ENCODE results near the gene SH3BP5.

Gene SH3BP5

DNA sequence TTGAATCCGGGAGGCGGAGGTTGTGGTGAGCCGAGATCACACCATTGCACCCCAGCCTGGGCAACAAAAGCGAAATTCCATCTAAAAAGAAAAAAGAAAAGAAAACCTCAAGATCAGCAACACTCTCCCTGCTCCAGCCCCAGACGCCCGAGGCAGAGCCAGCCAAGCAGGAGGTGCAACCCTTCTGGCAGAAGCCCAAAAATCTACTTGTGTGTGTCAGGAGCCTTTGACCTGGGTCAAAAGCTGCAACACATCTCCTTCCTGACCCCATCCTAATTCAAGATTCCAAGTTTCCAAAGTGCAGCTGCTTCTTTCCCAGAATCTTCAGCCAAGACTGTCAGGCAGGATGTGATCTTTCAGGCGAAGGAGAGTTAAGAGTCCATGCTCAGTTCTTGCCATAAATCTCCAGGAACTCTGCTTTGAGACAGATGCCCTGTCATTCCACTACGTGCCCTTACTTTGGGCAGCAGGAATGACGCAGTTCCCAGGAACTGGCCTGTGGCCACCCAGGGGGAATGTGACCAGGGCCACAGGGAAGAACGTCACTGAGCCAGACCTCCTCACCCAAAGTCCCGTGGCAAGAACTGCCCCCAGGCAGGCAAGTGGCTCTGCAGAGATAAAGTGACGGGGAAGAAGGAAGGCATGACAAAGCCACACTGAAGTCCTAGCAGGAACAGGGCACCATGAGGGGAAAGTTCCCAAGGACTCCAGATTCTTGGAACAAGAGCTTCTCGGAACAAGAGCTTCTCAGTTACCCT lies 39.4 kb downstream of the SH3BP5 start:
- no peak overlapping the region for H3K4me3 ChIP-seq (ENCODE audit: low read depth, low read length)
- DNase-seq (ENCODE audit: low read depth): peak; percentile 62

DNA sequence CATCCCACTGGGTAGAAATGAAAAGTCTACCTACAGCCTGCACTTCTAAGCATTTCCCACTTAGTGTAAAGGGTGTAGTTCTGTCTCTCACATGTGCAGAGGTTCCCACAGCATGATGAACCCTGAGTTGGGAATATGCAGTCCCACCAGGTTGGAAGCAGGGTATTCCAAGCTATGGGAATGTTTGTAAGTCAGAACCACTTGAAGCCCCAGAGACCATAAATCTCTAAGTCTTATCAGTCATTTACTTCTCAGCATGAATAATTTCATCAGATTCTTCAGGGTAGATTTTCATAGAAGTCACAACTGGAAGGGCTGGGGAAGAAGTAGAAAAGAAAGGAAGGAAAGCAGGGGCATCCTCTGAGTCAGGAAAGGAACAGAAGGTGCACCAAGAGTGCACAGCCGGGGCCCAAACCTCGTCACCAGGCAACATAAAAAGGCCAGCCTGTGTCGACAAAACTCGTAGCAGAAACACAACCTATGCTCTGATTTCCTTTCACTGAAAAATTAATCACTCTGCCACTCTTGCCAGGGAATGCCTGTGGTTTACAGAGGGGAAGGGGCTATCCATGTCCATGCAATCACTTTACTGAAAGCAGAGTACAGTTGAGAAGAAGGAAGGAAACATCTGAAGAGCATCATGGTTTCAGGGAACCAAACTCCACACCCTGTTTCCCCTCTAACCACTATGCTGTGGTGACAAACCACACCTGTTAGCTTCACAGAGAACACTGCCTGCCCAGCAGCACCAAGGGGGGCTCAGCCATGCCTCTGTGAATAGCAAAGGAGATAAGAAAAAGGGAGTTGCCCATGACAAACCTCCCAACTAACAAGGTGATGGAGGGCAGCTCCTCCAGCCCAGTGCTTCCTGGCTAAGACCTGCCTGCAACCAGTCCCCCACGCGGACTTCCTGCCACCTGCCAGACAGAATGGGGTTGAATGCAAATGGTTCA lies 40.5 kb downstream of the SH3BP5 start:
- TF ChIP-seq, protein P1, sequence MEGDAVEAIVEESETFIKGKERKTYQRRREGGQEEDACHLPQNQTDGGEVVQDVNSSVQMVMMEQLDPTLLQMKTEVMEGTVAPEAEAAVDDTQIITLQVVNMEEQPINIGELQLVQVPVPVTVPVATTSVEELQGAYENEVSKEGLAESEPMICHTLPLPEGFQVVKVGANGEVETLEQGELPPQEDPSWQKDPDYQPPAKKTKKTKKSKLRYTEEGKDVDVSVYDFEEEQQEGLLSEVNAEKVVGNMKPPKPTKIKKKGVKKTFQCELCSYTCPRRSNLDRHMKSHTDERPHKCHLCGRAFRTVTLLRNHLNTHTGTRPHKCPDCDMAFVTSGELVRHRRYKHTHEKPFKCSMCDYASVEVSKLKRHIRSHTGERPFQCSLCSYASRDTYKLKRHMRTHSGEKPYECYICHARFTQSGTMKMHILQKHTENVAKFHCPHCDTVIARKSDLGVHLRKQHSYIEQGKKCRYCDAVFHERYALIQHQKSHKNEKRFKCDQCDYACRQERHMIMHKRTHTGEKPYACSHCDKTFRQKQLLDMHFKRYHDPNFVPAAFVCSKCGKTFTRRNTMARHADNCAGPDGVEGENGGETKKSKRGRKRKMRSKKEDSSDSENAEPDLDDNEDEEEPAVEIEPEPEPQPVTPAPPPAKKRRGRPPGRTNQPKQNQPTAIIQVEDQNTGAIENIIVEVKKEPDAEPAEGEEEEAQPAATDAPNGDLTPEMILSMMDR (conservative IDR thresholded peaks at IDR 0.05; ENCODE audit: low read depth, low read length): no peak
- H3K4me3 ChIP-seq (ENCODE audit: low read depth, low read length): no peak overlapping the region
- DNase-seq (ENCODE audit: low read depth): peak; percentile 64

More for the DNA sequence above, 39.4 kb downstream of the SH3BP5 start:
- TF ChIP-seq, protein P1 (conservative IDR thresholded peaks at IDR 0.05; ENCODE audit: low read depth, low read length): no peak

DNA sequence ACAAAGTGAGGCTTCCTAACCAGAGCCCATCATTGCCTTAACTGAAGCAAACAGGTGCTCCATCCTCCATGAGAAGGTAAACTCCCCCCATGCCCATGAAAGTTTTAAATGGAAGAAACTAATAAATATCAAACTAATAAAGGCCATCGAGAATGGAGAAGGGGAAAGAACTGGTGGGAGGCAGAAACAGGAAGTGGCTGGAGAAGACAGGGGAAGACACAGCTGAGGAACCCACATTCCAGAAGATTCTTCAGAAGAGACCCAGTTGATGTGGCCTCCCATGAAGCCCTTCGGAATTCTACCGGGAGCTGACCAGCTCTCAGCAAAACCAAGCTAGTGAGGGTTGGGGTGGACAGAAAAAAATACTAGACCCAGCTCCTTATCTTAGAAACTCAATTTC lies 41.6 kb downstream of the SH3BP5 start:
- H3K4me3 ChIP-seq (ENCODE audit: low read depth, low read length): no peak overlapping the region
- no peak for DNase-seq (ENCODE audit: low read depth)
- TF ChIP-seq, protein P1 (conservative IDR thresholded peaks at IDR 0.05; ENCODE audit: low read depth, low read length): no peak

DNA sequence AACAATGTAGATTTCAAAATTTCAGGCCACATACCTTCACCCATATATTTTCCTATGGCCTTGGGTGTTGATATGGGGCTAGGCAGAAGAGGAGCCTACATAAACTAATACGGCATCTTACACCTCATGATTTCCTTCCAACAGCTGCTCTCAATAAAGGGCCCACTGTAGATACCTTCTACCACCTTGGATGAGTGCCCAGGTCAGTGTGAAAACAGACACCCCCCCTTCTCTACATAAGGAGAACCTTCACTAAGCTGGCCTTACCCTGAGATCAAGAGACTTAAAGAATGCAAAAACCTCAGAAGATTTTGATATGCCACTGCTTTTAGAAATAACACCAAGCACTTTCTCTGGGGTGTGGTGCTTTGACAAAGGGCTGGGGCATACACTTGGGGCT lies 42.7 kb downstream of the SH3BP5 start:
- DNase-seq (ENCODE audit: low read depth): no peak
- TF ChIP-seq, protein P1 (conservative IDR thresholded peaks at IDR 0.05; ENCODE audit: low read depth, low read length): no peak
- H3K4me3 ChIP-seq (ENCODE audit: low read depth, low read length): no peak overlapping the region

DNA sequence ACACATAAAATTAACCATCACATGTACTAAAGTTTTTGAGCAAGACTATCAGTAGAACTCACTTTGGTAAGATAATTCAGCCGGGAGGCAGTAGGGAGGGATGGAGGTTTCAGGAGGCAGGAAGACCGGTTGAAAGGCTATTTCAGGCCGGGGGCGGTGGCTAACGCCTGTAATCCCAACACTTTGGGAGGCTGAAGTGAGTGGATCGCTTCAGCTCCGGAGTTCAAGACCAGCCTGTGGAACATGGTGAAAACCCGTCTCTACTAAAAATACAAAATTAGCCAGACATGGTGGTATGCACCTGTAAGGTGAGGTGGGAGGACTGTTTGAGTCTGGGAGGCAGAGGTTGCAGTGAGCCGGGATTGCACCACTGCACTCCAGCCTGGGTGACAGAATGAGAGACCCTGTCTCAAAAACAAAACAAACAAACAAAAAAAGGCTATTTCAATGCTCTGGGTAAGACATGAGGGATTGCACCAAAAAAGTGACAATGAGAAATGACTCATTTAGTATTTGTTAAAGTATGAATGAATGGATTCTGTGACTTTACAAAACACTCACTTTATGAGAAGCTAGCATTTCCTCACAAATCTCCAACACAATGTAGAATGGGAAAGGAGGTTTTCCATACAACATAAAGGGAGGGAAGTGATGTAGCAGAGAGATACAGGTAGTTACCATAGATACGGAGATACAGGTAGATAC lies 43.9 kb downstream of the SH3BP5 start:
- no peak overlapping the region for H3K4me3 ChIP-seq (ENCODE audit: low read depth, low read length)
- DNase-seq (ENCODE audit: low read depth): no peak
- TF ChIP-seq, protein P1 (conservative IDR thresholded peaks at IDR 0.05; ENCODE audit: low read depth, low read length): no peak

DNA sequence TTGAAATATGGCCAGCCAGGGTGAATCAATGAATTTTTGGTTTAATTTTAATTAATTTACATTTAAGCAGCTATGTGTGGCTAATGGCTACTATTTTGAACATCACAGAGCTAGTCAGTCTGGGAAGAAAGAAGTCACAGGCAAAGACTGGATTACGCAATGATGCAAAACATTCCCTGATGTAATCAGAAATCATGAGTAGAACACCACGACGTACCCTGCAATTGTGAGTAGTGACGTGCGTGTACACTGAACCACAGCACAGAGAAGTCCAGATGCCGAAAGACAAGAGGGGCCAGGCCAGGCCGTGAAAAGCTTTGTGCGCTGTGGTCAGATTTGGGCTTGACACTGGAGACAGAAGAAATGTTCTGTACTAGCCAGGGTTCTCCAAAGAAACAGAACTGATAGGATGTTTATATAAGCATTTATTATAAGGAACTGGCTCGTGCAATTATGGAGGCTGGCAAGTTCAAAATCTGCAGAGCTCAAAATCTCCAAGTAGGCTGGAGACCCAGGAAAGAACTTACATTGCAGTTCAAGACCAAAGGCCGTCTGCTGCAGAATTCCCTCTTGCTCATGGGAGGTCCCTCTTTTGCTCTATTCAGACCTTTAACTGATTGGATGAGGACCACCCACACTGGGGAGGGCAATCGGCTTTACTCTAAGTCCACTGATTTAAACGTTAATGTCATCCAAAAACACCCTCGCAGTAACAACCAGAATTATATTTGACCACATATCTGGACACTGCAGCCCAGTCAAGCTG lies 44.6 kb downstream of the SH3BP5 start:
- no peak overlapping the region for H3K4me3 ChIP-seq (ENCODE audit: low read depth, low read length)
- TF ChIP-seq, protein P1 (conservative IDR thresholded peaks at IDR 0.05; ENCODE audit: low read depth, low read length): no peak
- peak; percentile 98 for DNase-seq (ENCODE audit: low read depth)
